GM21423 (cell line): ENCODE data around the gene POLN.

Experiments
- ATAC-seq: cut with Tn5 transposase; IDR thresholded peaks from one replicate; pipeline ENCODE4 v1.9.1; 2021; ENCODE audit warnings: mild to moderate bottlenecking, moderate library complexity; ENCODE audit not compliant: unreplicated experiment

The POLN gene

GRCh38 chr4:2073808-2074481 lies 168.0 kb downstream of the POLN start:
- ATAC-seq = no peak

- ATAC-seq = no peak
These were observed 168.7 kb downstream of the POLN start for GRCh38 chr4:2072971-2073807.

GRCh38 chr4:2071912-2072867 lies 169.7 kb downstream of the POLN start:
- ATAC-seq = no peak

- no peak for ATAC-seq
These were observed 170.5 kb downstream of the POLN start for GRCh38 chr4:2071252-2071911.

GRCh38 chr4:2070421-2071251 lies 171.3 kb downstream of the POLN start:
- ATAC-seq = no peak

- ATAC-seq = no peak
These were observed 171.9 kb downstream of the POLN start for GRCh38 chr4:2069986-2070385.

- ATAC-seq = no peak
These were observed 172.6 kb downstream of the POLN start for GRCh38 chr4:2069161-2069971.

- ATAC-seq = no peak
These were observed 173.4 kb downstream of the POLN start for GRCh38 chr4:2068566-2068965.

GRCh38 chr4:2068198-2068470 lies 173.8 kb downstream of the POLN start:
- no peak for ATAC-seq

GRCh38 chr4:2067446-2068197 lies 174.3 kb downstream of the POLN start:
- ATAC-seq = no peak

- no peak for ATAC-seq
These were observed 175.1 kb downstream of the POLN start for GRCh38 chr4:2066571-2067445.

GRCh38 chr4:2066011-2066551 lies 175.8 kb downstream of the POLN start:
- no peak for ATAC-seq

- no peak for ATAC-seq
These were observed 176.6 kb downstream of the POLN start for GRCh38 chr4:2065106-2065930.

- ATAC-seq = no peak
These were observed 177.5 kb downstream of the POLN start for GRCh38 chr4:2064276-2064991.

- ATAC-seq = no peak
These were observed 178.2 kb downstream of the POLN start for GRCh38 chr4:2063557-2064275.
